Upper lobe of left lung (tissue), 6 donors: Measurements from ENCODE around the gene TAPBP. TPM values are rescaled to one million over a fixed set of nuclear protein-coding genes. Genes with fewer than 3 reads are reported as not detected.
A peak's percentile ranks its signal among the peaks of the same experiment; 100 is the strongest.

ENCODE experiments used
- ATAC-seq, 2 donors: fragments of 200-7000 bp; cut with Tn5 transposase; one replicate each; pipeline ENCODE4 v1.9.1; 2022; ENCODE audit warnings: mild to moderate bottlenecking in 2 of 2, moderate library complexity in 2 of 2; ENCODE audit not compliant: low FRiP score in 2 of 2
- DNase-seq, 2 donors: peaks; one replicate each; pipeline ENCODE4 v3.0.0-alpha.2; 2019 to 2020
- H3K27ac ChIP-seq, 4 donors: fragments of 200-600 bp; sonication (generic); one replicate each; pipeline ENCODE4 v1.5.1; 2016 to 2019
- H3K27me3 ChIP-seq, 4 donors: fragments of 200-600 bp; sonication (generic); one replicate each; pipeline ENCODE4 v1.5.1; 2017 to 2019
- H3K36me3 ChIP-seq, 4 donors: fragments of 200-600 bp; sonication (generic); one replicate each; pipeline ENCODE4 v1.5.1; 2016 to 2019
- H3K4me1 ChIP-seq, 4 donors: fragments of 200-600 bp; sonication (generic); one replicate each; pipeline ENCODE4 v1.5.1; 2018 to 2019
- H3K4me3 ChIP-seq, 4 donors: fragments of 200-600 bp; sonication (generic); one replicate each; pipeline ENCODE4 v1.5.1; 2017 to 2019; ENCODE audit warnings: mild to moderate bottlenecking in 2 of 4, moderate library complexity in 1 of 4
- H3K9me3 ChIP-seq, 4 donors: fragments of 200-600 bp; sonication (generic); one replicate each; pipeline ENCODE4 v1.5.1; 2018 to 2019
- EP300 ChIP-seq, 4 donors: sonication (generic); formaldehyde crosslinking; IDR thresholded peaks; one replicate each; pipeline ENCODE4 v1.5.1; 2017; ENCODE audit warnings: antibody characterized with exemption in 4 of 4, control low read depth in 2 of 4
- POLR2A ChIP-seq, 4 donors: fragments of 450-650 bp; IDR thresholded peaks; one replicate each; pipeline ENCODE4 v1.5.1; 2016 to 2017; ENCODE audit warnings: antibody characterized with exemption in 4 of 4, mild to moderate bottlenecking in 2 of 4
- POLR2AphosphoS5 ChIP-seq, 2 donors: sonication (generic); formaldehyde crosslinking; IDR thresholded peaks; one replicate each; pipeline ENCODE4 v1.5.1; 2017; ENCODE audit warnings: antibody characterized with exemption in 2 of 2
- WGBS, 2 donors: methylation state at CpG; one replicate each; pipeline ENCODE4 v1.1.5; 2017 to 2018; 5-methylcytosine and 5-hydroxymethylcytosine counted together
- total RNA-seq, 6 donors: library from RNA; depleted of rRNA in 4 of 6; stranded (reverse); fragments of >200 nt in 4 of 6; gene quantifications; one replicate each; pipeline versions ENCODE4 v1.1.0 to v1.2.1, GENCODE V29; 2016 to 2021
- TF ChIP-seq, protein P1 (sequence below), 6 experiments: fragments of 450-650 bp in 4 of 6; fragments of 200-600 bp in 2 of 6; sonication (generic) in 2 of 6; IDR thresholded peaks; one replicate each; pipeline ENCODE4 v1.5.1; 2016 to 2019; ENCODE audit warnings: antibody characterized with exemption in 6 of 6
- donor health status: DM: no; HTN: no; CAD: no; lungs with moderate emphysema.
- donor health status: DM: no; HTN: yes; CAD: no; lungs with severe emphysema.

Gene TAPBP
- total RNA-seq, 6 donors from 2014 or later = 131 to 310 (median 221) TPM

DNA sequence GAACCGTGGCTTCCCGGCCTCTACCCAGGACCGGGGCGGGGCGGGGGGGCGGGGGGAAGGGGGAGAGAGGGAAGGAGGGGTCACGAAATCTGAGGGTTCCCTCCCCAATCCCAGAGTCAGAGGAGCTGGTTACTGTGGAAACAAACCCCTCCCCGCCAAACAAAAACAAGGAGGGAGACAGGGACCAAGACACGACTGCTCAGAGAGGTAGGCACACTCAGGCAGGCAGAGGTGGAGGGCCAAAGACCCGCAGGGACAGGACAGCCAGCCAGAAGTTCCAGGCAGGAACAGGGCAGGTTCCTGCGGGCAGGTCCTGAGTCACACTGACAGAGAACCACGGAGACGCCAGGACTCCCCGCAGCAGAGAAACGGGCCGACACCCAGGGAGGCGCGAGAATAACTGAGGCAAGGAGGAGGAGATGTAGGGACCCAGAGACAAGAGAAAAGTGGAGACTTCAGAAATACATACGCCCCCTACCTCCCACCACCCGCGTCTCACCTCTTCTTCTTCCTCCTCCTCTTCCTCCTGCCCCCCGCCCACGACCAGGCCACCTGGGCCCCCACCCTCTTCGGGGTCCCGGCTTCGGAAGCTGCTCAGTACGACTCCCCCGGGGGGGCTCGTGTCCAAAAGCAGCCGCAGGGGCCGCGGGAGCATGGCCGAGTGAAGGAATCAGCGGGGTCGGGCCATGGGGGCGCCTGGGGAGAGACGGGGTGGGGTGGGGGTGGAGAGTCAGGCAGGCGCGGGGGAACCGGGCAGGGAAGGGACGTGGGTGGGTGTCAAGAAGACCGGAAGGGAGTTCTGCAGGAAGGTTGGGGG is 15.7 kb downstream of the TAPBP start:
- H3K4me3 ChIP-seq = peak overlapping the region; percentile 79 to 95 (median 88)
- peak overlapping the region; percentile 90 to 97 (median 97) for H3K27ac ChIP-seq
- WGBS, 2 donors = 1 to 2% methylated on average over 29 to 38 of the region's 42 CpGs
- DNase-seq (peak; percentile 84 to 88), ATAC-seq (peak; percentile 74 to 84)
- no peaks in the 10 kb centered on the region for H3K9me3 ChIP-seq
- H3K36me3 ChIP-seq = peaks cover 6 to 51% (median 38%) of the 10 kb centered on the region in 4 donors
- TF ChIP-seq, protein P1, sequence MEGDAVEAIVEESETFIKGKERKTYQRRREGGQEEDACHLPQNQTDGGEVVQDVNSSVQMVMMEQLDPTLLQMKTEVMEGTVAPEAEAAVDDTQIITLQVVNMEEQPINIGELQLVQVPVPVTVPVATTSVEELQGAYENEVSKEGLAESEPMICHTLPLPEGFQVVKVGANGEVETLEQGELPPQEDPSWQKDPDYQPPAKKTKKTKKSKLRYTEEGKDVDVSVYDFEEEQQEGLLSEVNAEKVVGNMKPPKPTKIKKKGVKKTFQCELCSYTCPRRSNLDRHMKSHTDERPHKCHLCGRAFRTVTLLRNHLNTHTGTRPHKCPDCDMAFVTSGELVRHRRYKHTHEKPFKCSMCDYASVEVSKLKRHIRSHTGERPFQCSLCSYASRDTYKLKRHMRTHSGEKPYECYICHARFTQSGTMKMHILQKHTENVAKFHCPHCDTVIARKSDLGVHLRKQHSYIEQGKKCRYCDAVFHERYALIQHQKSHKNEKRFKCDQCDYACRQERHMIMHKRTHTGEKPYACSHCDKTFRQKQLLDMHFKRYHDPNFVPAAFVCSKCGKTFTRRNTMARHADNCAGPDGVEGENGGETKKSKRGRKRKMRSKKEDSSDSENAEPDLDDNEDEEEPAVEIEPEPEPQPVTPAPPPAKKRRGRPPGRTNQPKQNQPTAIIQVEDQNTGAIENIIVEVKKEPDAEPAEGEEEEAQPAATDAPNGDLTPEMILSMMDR (IDR thresholded peaks at IDR 0.05) = no peak
- TF ChIP-seq POLR2A (IDR thresholded peaks at IDR 0.05) = peak in 3 of 4 donors; percentile 28 to 66 (median 56)
- peak; percentile 55 to 80 for TF ChIP-seq POLR2AphosphoS5 (IDR thresholded peaks at IDR 0.05)
- no peak for TF ChIP-seq EP300 (IDR thresholded peaks at IDR 0.05)
- peaks cover 24 to 48% (median 29%) of the 10 kb centered on the region in 4 donors for H3K4me1 ChIP-seq
- H3K27me3 ChIP-seq = no peaks in the 10 kb centered on the region

DNA sequence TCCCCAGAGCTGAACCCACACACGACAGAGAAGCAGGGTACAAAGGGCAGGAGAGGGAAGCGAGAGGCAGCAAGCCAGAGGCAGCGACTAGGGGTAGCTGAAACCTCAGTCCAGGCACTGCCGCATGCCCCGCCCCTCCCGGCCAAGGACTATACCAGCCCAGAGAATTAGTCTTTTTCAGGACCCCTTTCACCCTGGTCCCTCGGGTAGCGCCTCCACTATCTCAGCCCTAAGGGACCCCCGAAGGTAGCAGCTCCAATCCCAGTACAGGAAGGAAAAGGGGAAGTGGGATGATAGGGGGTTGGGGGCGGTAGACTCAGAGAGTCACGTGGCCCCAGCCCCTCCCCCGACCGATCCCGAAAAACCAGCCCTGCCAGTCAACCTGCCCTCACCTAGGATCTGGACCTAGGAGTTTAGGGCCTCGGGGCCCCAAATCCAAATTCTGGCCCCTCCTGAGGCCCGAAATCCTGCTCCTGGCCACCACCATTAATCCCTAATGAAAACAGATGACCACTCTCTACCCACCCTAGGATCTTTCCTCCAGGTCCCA is 16.4 kb downstream of the TAPBP start:
- WGBS, 2 donors = 3 to 17% methylated on average over 12 to 14 of the region's 16 CpGs
- Histone ChIP-seq H3K36me3 (peaks cover 11 to 51% (median 37%) of the 10 kb centered on the region in 4 donors), H3K27ac (peak overlapping the region; percentile 90 to 97 (median 97)), H3K4me3 (peak overlapping the region; percentile 79 to 95 (median 88)), H3K9me3 (no peaks in the 10 kb centered on the region), H3K4me1 (peaks cover 24 to 48% (median 29%) of the 10 kb centered on the region in 4 donors), H3K27me3 (no peaks in the 10 kb centered on the region)
- ATAC-seq (peak; percentile 1 to 45), DNase-seq (peak; percentile 84 to 86)
- TF ChIP-seq EP300 (IDR thresholded peaks at IDR 0.05) (no peak), POLR2A (IDR thresholded peaks at IDR 0.05) (no peak), POLR2AphosphoS5 (IDR thresholded peaks at IDR 0.05) (no peak)
- TF ChIP-seq, protein P1 (IDR thresholded peaks at IDR 0.05) = no peak

DNA sequence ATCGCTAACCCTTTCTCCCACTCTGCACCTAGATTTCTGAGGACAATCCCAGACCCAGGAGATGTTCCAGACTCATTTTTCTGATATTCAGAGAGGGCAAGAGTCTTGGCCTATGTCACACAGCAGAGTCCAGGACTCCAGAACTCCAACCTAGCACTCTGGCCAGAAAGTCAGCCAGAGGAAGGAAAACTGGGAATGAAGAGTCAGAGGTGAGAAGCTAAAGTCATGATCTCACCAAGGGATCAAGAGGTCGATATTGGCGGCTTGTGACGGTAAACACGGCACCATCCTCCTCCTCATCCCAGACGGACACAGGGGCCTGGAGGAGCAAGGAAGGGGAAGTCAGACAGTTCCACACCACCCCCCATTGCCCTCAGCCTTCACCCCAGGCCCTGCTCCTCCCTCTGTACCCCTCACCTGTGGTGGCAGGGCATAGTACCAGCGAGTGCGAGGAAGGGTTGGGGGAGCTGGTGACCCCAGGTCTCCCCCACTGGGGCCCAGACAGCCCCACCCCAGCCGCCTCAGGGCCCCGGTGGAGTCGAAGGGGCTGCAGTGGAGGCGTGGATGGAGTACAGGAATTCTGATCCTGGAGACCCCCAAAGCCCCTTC is 17.0 kb downstream of the TAPBP start:
- DNase-seq (no peak), ATAC-seq (no peak)

DNA sequence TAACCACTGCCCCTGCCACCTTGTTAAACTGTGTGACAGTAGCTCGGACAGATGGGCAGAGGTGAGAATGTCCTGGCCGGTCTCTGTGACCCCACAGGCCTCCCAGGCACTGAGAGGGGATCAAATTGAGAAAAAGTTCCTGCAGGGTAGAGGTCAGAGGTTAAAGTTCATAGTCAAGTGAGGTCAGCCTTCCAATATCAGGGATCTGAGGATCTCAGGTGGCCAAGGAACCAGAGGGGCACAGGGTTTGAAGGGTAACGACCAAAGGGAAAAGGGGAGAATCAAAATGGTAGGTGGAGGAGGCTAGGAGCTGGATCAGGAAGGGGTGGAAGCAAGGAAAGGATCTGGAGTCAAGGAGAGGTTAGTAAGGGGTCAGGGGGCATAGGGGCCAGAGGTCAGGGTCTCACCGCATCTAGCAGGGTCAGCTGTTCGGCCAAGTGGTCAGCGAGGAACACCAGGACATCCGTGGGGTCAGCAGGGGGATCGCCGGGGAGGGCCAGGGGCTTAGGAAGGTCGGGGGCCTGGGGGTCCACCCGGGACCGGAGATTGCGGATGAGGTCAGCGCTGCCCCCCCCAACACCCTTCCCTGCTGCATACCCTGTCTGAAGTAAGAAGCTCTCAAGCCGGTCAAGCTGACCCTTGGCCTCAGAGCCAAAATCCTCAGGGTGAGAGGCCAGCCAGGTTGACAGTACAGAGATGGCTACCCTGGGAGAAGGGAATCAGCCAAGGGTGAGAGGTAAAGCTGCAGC is 18.1 kb downstream of the TAPBP start:
- TF ChIP-seq EP300 (IDR thresholded peaks at IDR 0.05) = no peak
- TF ChIP-seq, protein P1 (IDR thresholded peaks at IDR 0.05) = no peak
- TF ChIP-seq POLR2A (IDR thresholded peaks at IDR 0.05) = no peak
- no peak for TF ChIP-seq POLR2AphosphoS5 (IDR thresholded peaks at IDR 0.05)
- 74 to 90% methylated on average over 7 to 8 of the region's 15 CpGs for WGBS, 2 donors
- H3K4me1 ChIP-seq = peaks cover 13 to 39% (median 24%) of the 10 kb centered on the region in 4 donors
- peak in 1 of 2 donors; percentile 64 for DNase-seq
- H3K9me3 ChIP-seq = no peaks in the 10 kb centered on the region
- H3K4me3 ChIP-seq = no peak overlapping the region
- H3K27me3 ChIP-seq = no peaks in the 10 kb centered on the region
- ATAC-seq = no peak
- H3K27ac ChIP-seq = peak overlapping the region in 2 of 4 donors; percentile 97
- H3K36me3 ChIP-seq = peaks cover 21 to 60% (median 44%) of the 10 kb centered on the region in 4 donors

More for the DNA sequence above, 17.0 kb downstream of the TAPBP start:
- WGBS, 2 donors = 67 to 95% methylated on average over 7 to 12 of the region's 12 CpGs
- Histone ChIP-seq H3K4me3 (peak overlapping the region; percentile 16 to 93 (median 80)), H3K36me3 (peaks cover 13 to 51% (median 40%) of the 10 kb centered on the region in 4 donors), H3K4me1 (peaks cover 24 to 48% (median 29%) of the 10 kb centered on the region in 4 donors), H3K9me3 (no peaks in the 10 kb centered on the region), H3K27me3 (no peaks in the 10 kb centered on the region), H3K27ac (peak overlapping the region; percentile 90 to 97 (median 97))
- TF ChIP-seq POLR2A (IDR thresholded peaks at IDR 0.05) (no peak), POLR2AphosphoS5 (IDR thresholded peaks at IDR 0.05) (no peak), EP300 (IDR thresholded peaks at IDR 0.05) (no peak)
- TF ChIP-seq, protein P1 (IDR thresholded peaks at IDR 0.05) = no peak
